ENCODE data around the gene AP2A1. TPM values are rescaled to one million over a fixed set of nuclear protein-coding genes. Genes with fewer than 3 reads are reported as not detected.
A peak's percentile ranks its signal among the peaks of the same experiment; 100 is the strongest.

AP2A1 gene
- total RNA-seq, 1 experiment from 2014 or later: 119 TPM

DNA sequence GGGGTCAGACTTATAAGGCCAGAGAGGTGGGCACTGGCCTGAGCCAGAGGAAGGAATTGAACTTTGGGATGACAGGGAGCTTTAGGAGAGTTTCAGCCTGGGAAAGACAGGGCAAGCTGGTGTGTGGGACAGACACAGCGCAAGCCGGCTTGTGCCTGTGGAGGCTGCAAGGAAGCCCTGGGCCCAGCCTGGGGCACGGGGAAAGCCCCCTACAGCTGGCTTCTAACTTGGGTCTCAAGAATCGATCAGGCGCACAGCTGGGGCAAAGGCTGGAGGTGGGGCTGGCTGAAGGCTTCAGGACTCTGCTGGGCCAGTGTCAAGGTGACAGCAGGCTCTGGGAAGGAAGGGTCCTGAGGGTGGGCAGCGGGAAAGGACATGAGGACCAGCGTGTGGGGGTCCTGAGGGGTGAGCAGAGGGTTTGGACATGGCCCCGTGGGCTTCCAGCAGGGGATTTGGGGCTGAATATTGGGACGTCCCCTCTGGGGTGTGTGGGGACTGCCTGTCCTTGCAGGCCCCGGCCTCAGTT lies 87.1 kb downstream of the AP2A1 start:
- CTCF ChIA-PET: interaction anchor here (0.6 to 1.8 kb wide), 3 partner anchors 11 to 460 kb away, joined by 3 to 5 read pairs (median 5); no protein-coding TSS in a partner anchor
- no peak for DNase-seq (ENCODE audit: low spot score)
- H3K36me3 Mint-ChIP-seq: peaks cover 30% of the 10 kb centered on the region
- H3K4me1 Mint-ChIP-seq: peaks cover 22% of the 10 kb centered on the region
- H3K9me3 Mint-ChIP-seq: peaks cover 4% of the 10 kb centered on the region
- peaks cover 3% of the 10 kb centered on the region; the same call in 1 of the 2 replicates for H3K27me3 Mint-ChIP-seq (ENCODE audit: low read depth)
- no peak for TF ChIP-seq EMX1 (CRISPR knock-in tag; IDR thresholded peaks at IDR 0.05)
- TF ChIP-seq, protein P1, sequence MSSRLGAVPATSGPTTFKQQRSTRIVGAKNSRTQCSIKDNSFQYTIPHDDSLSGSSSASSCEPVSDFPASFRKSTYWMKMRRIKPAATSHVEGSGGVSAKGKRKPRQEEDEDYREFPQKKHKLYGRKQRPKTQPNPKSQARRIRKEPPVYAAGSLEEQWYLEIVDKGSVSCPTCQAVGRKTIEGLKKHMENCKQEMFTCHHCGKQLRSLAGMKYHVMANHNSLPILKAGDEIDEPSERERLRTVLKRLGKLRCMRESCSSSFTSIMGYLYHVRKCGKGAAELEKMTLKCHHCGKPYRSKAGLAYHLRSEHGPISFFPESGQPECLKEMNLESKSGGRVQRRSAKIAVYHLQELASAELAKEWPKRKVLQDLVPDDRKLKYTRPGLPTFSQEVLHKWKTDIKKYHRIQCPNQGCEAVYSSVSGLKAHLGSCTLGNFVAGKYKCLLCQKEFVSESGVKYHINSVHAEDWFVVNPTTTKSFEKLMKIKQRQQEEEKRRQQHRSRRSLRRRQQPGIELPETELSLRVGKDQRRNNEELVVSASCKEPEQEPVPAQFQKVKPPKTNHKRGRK (CRISPR knock-in tag; IDR thresholded peaks at IDR 0.05; ENCODE audit: borderline replicate concordance): no peak
- TF ChIP-seq HMGXB4 (CRISPR knock-in tag; IDR thresholded peaks at IDR 0.05): no peak
- TF ChIP-seq, protein P2, sequence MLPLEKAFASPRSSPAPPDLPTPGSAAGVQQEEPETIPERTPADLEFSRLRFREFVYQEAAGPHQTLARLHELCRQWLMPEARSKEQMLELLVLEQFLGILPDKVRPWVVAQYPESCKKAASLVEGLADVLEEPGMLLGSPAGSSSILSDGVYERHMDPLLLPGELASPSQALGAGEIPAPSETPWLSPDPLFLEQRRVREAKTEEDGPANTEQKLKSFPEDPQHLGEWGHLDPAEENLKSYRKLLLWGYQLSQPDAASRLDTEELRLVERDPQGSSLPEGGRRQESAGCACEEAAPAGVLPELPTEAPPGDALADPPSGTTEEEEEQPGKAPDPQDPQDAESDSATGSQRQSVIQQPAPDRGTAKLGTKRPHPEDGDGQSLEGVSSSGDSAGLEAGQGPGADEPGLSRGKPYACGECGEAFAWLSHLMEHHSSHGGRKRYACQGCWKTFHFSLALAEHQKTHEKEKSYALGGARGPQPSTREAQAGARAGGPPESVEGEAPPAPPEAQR (CRISPR knock-in tag; IDR thresholded peaks at IDR 0.05): no peak
- TF ChIP-seq ZNF532 (CRISPR knock-in tag; IDR thresholded peaks at IDR 0.05; ENCODE audit: borderline replicate concordance): no peak
- TF ChIP-seq TEAD1 (CRISPR knock-in tag; IDR thresholded peaks at IDR 0.05): no peak
- no peak for TF ChIP-seq TCF7 (CRISPR knock-in tag; IDR thresholded peaks at IDR 0.05; ENCODE audit: low read depth)
- TF ChIP-seq FOXK1 (CRISPR knock-in tag; IDR thresholded peaks at IDR 0.05): no peak
- H3K27ac Mint-ChIP-seq: no peak overlapping the region; the same call in 1 of the 2 replicates
- ATAC-seq: no peak
- peak overlapping the region; percentile 40 for H3K4me3 Mint-ChIP-seq
- POLR2A ChIA-PET: interaction anchor here (0.8 kb wide), 1 partner anchor 16 kb away, joined by 3 read pairs; no protein-coding TSS in a partner anchor

DNA sequence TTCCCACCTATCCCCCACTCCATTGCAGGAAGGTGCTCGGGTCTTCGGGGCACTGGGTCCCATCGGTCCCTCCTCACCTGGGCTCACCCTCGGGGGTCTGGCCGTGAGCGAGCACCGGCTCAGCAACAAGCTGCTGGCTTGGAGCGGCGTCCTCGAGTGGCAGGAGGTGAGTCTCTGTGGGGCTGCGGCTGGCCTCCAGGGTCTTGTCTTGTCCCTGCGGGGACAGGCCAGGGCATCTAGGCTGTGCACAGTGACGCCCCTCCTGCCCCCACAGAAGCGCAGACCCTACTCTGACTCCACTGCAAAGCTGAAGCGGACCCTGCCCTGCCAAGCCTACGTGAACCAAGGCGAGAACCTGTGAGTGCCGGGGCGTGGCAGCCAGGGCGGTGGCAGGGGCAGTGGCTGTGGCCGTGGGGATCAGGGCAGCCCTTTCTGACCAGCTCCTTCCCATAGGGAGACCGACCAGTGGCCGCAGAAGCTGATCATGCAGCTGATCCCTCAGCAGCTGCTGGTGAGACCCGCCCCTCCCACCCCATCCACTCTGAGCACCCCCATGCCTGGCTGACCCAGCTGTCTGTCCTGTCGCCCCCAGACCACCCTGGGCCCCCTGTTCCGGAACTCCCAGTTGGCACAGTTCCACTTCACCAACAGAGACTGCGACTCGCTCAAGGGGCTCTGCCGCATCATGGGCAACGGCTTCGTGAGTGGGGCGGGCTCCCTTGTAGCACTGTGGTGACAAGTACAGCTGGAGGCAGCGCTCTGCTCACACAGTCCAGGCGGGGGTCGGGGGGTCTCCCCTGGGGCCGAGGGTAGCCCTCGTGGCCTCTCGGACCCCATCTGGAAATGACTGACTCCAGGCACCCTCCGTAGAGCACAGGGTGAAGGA lies 87.8 kb downstream of the AP2A1 start:
- CTCF ChIA-PET: interaction anchor here (0.6 to 1.8 kb wide), 3 partner anchors 11 to 460 kb away, joined by 3 to 5 read pairs (median 5); no protein-coding TSS in a partner anchor
- Mint-ChIP-seq H3K4me3 (no peak overlapping the region), H3K36me3 (peaks cover 28% of the 10 kb centered on the region), H3K27ac (no peak overlapping the region), H3K4me1 (peaks cover 18% of the 10 kb centered on the region), H3K9me3 (no peaks in the 10 kb centered on the region), H3K27me3 (ENCODE audit: low read depth) (peaks cover 3% of the 10 kb centered on the region; the same call in 1 of the 2 replicates)
- POLR2A ChIA-PET: no interaction called here
- DNase-seq (ENCODE audit: low spot score) (no peak), ATAC-seq (no peak)
- TF ChIP-seq, protein P3, sequence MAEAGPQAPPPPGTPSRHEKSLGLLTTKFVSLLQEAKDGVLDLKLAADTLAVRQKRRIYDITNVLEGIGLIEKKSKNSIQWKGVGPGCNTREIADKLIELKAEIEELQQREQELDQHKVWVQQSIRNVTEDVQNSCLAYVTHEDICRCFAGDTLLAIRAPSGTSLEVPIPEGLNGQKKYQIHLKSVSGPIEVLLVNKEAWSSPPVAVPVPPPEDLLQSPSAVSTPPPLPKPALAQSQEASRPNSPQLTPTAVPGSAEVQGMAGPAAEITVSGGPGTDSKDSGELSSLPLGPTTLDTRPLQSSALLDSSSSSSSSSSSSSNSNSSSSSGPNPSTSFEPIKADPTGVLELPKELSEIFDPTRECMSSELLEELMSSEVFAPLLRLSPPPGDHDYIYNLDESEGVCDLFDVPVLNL (CRISPR knock-in tag; IDR thresholded peaks at IDR 0.05; ENCODE audit: borderline replicate concordance, low read depth): no peak
- TF ChIP-seq PRRX2 (CRISPR knock-in tag; IDR thresholded peaks at IDR 0.05) (0 out of 2 replicates have a peak, but pooled peaks have one; percentile 20), OVOL2 (CRISPR knock-in tag; IDR thresholded peaks at IDR 0.05; ENCODE audit: borderline replicate concordance) (no peak)
